Neural cell (in vitro differentiated cells): ENCODE data around the gene GRK3. TPM values are rescaled to one million over a fixed set of nuclear protein-coding genes. Genes with fewer than 3 reads are reported as not detected.

Experiments
- H2AFZ ChIP-seq: fragments of 200-600, 300-800 bp; sonication (generic), shearing (Covaris generic); 2 replicates; pipeline ENCODE4 v1.6.0; 2014; ENCODE audit warnings: low read depth, mild to moderate bottlenecking, antibody characterized with exemption, low read length, moderate library complexity
- H3F3A ChIP-seq: fragments of 200-600 bp; shearing (Covaris generic); 2 replicates; pipeline ENCODE4 v1.6.1; 2016; ENCODE audit warnings: mild to moderate bottlenecking, moderate library complexity, mixed read lengths, antibody characterized with exemption, low read length; ENCODE audit not compliant: insufficient read depth, poor library complexity, severe bottlenecking
- H3K27ac ChIP-seq: fragments of 200-600, 300-800 bp; sonication (generic), shearing (Covaris generic); 2 replicates; pipeline ENCODE4 v1.5.1; 2014; ENCODE audit warnings: mild to moderate bottlenecking, low read length, moderate library complexity
- H3K27me3 ChIP-seq: fragments of 300-800, 200-600 bp; sonication (generic), shearing (Covaris generic); 2 replicates; pipeline ENCODE4 v1.6.0; 2014; ENCODE audit warnings: mild to moderate bottlenecking, low read depth, low read length, moderate library complexity; ENCODE audit not compliant: insufficient read depth
- H3K36me3 ChIP-seq: fragments of 300-800, 200-600 bp; sonication (generic), shearing (Covaris generic); 2 replicates; pipeline ENCODE4 v1.5.1; 2014; ENCODE audit warnings: mild to moderate bottlenecking, antibody characterized with exemption, low read length, moderate library complexity; ENCODE audit not compliant: insufficient read depth
- H3K4me2 ChIP-seq: fragments of 300-800, 200-600 bp; sonication (generic), shearing (Covaris generic); 2 replicates; pipeline ENCODE4 v1.6.0; 2014; ENCODE audit warnings: mild to moderate bottlenecking, low read length
- H3K4me3 ChIP-seq: fragments of 300-800, 200-600 bp; sonication (generic), shearing (Covaris generic); 2 replicates; pipeline ENCODE4 v1.5.1; 2014; ENCODE audit warnings: mild to moderate bottlenecking, low read length, moderate library complexity
- H3K79me2 ChIP-seq: fragments of 200-600 bp; shearing (Covaris generic); replicated peaks from 2 replicates; pipeline ENCODE4 v1.6.0; 2014; ENCODE audit warnings: mild to moderate bottlenecking, low read length, moderate library complexity; ENCODE audit not compliant: insufficient read depth
- H3K9ac ChIP-seq: fragments of 300-800, 200-600 bp; sonication (generic), shearing (Covaris generic); 2 replicates; pipeline ENCODE4 v1.6.1; 2016; ENCODE audit warnings: mild to moderate bottlenecking, low read length, mixed read lengths
- H3K9me2 ChIP-seq: fragments of 200-600 bp; shearing (Covaris generic); 2 replicates; pipeline ENCODE4 v1.6.1; 2016; ENCODE audit warnings: mild to moderate bottlenecking, low read length, mixed read lengths; ENCODE audit not compliant: insufficient read depth
- H3K9me3 ChIP-seq: fragments of 200-600, 300-800 bp; sonication (generic), shearing (Covaris generic); 2 replicates; pipeline ENCODE4 v1.6.1; 2016; ENCODE audit warnings: mild to moderate bottlenecking, mixed run types, low read length, moderate library complexity, mixed read lengths
- H4K20me1 ChIP-seq: fragments of 200-600 bp; shearing (Covaris generic); 2 replicates; pipeline ENCODE4 v1.6.1; 2016; ENCODE audit warnings: mild to moderate bottlenecking, mixed run types; ENCODE audit not compliant: insufficient read depth
- CTCF ChIP-seq: fragments of 450-650 bp; IDR thresholded peaks from 2 replicates; pipeline ENCODE4 v1.5.1; 2014; ENCODE audit warnings: antibody characterized with exemption, mild to moderate bottlenecking, moderate library complexity; ENCODE audit not compliant: poor library complexity, severe bottlenecking
- EP300 ChIP-seq: fragments of 450-650 bp; conservative IDR thresholded peaks from 2 replicates; pipeline ENCODE4 v1.6.1; 2014; ENCODE audit warnings: antibody characterized with exemption, mild to moderate bottlenecking, moderate library complexity; ENCODE audit not compliant: poor library complexity, severe bottlenecking
- EZH2 ChIP-seq: fragments of 200-600, 300-800 bp; shearing (Covaris generic), sonication (generic); IDR thresholded peaks from 2 replicates; pipeline ENCODE4 v1.6.1; 2014; ENCODE audit warnings: antibody characterized with exemption, low read length, borderline replicate concordance, mild to moderate bottlenecking; ENCODE audit not compliant: insufficient read depth, poor library complexity, severe bottlenecking
- MXI1 ChIP-seq: fragments of 450-650 bp; conservative IDR thresholded peaks from 2 replicates; pipeline ENCODE4 v1.6.1; 2014; ENCODE audit warnings: antibody characterized with exemption, mild to moderate bottlenecking; ENCODE audit not compliant: poor library complexity, severe bottlenecking
- POLR2AphosphoS5 ChIP-seq: IDR thresholded peaks from 2 replicates; pipeline ENCODE4 v1.6.1; 2012
- RAD21 ChIP-seq: fragments of 450-650 bp; conservative IDR thresholded peaks from 2 replicates; pipeline ENCODE4 v1.6.1; 2014; ENCODE audit warnings: antibody characterized with exemption, mild to moderate bottlenecking, moderate library complexity
- SMC3 ChIP-seq: fragments of 450-650 bp; conservative IDR thresholded peaks from 2 replicates; pipeline ENCODE4 v1.6.1; 2014; ENCODE audit warnings: antibody characterized with exemption, mild to moderate bottlenecking, moderate library complexity; ENCODE audit not compliant: poor library complexity
- TAF1 ChIP-seq: IDR thresholded peaks from 2 replicates; pipeline ENCODE4 v1.6.1; 2012; ENCODE audit warnings: low read depth
- polyA plus RNA-seq: library from polyadenylated mRNA; depleted of rRNA; stranded (reverse); fragments of >200 nt; gene quantifications from 2 replicates; pipeline ENCODE4 v1.2.3, GENCODE V29; 2014
- TF ChIP-seq, protein P1 (sequence below): IDR thresholded peaks from 2 replicates; pipeline ENCODE4 v1.6.1; 2012; ENCODE audit warnings: borderline replicate concordance

Gene GRK3
- polyA plus RNA-seq, 1 donor from 2014 or later = 9.8 TPM

- Histone ChIP-seq H2AFZ (no peak overlapping the region), H3K9me2 (no peaks in the 10 kb centered on the region), H3K9me3 (no peaks in the 10 kb centered on the region), H3K9ac (no peak overlapping the region), H3K36me3 (no peaks in the 10 kb centered on the region), H3K4me3 (no peak overlapping the region), H3F3A (no peaks in the 10 kb centered on the region), H4K20me1 (no peaks in the 10 kb centered on the region), H3K27me3 (no peaks in the 10 kb centered on the region), H3K4me2 (no peak overlapping the region), H3K79me2 (no peaks in the 10 kb centered on the region), H3K27ac (no peak overlapping the region)
- no peak for TF ChIP-seq MXI1
- TF ChIP-seq EP300 = no peak
Measured at GRCh38 chr22:25645266-25645665, 80.8 kb downstream of the GRK3 start.

GRCh38 chr22:25645964-25646363, 81.5 kb downstream of the GRK3 start:
- no peak overlapping the region for H3K9ac ChIP-seq
- no peak overlapping the region for H2AFZ ChIP-seq
- no peaks in the 10 kb centered on the region for H3K27me3 ChIP-seq
- H3K4me2 ChIP-seq = no peak overlapping the region
- H3K9me3 ChIP-seq = no peaks in the 10 kb centered on the region
- H3K36me3 ChIP-seq = no peaks in the 10 kb centered on the region
- no peak overlapping the region for H3K4me3 ChIP-seq
- no peak overlapping the region for H3K27ac ChIP-seq
- TF ChIP-seq TAF1 (no peak), EP300 (no peak), POLR2AphosphoS5 (no peak), EZH2 (no peak), SMC3 (no peak), CTCF (no peak), MXI1 (no peak), RAD21 (no peak)
- TF ChIP-seq, protein P1, sequence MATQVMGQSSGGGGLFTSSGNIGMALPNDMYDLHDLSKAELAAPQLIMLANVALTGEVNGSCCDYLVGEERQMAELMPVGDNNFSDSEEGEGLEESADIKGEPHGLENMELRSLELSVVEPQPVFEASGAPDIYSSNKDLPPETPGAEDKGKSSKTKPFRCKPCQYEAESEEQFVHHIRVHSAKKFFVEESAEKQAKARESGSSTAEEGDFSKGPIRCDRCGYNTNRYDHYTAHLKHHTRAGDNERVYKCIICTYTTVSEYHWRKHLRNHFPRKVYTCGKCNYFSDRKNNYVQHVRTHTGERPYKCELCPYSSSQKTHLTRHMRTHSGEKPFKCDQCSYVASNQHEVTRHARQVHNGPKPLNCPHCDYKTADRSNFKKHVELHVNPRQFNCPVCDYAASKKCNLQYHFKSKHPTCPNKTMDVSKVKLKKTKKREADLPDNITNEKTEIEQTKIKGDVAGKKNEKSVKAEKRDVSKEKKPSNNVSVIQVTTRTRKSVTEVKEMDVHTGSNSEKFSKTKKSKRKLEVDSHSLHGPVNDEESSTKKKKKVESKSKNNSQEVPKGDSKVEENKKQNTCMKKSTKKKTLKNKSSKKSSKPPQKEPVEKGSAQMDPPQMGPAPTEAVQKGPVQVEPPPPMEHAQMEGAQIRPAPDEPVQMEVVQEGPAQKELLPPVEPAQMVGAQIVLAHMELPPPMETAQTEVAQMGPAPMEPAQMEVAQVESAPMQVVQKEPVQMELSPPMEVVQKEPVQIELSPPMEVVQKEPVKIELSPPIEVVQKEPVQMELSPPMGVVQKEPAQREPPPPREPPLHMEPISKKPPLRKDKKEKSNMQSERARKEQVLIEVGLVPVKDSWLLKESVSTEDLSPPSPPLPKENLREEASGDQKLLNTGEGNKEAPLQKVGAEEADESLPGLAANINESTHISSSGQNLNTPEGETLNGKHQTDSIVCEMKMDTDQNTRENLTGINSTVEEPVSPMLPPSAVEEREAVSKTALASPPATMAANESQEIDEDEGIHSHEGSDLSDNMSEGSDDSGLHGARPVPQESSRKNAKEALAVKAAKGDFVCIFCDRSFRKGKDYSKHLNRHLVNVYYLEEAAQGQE = no peak
- no peaks in the 10 kb centered on the region for H4K20me1 ChIP-seq
- no peaks in the 10 kb centered on the region for H3K79me2 ChIP-seq
- no peaks in the 10 kb centered on the region for H3K9me2 ChIP-seq
- no peaks in the 10 kb centered on the region for H3F3A ChIP-seq

GRCh38 chr22:25650833-25651232, 86.4 kb downstream of the GRK3 start:
- Histone ChIP-seq H3K36me3 (no peaks in the 10 kb centered on the region), H2AFZ (no peak overlapping the region), H3F3A (no peaks in the 10 kb centered on the region), H3K27me3 (no peaks in the 10 kb centered on the region), H3K9ac (no peak overlapping the region), H3K4me2 (no peak overlapping the region), H4K20me1 (no peaks in the 10 kb centered on the region), H3K4me3 (no peak overlapping the region), H3K9me2 (no peaks in the 10 kb centered on the region), H3K27ac (no peak overlapping the region), H3K79me2 (no peaks in the 10 kb centered on the region), H3K9me3 (no peaks in the 10 kb centered on the region)
- no peak for TF ChIP-seq EP300
- no peak for TF ChIP-seq EZH2
- TF ChIP-seq SMC3 = no peak
- no peak for TF ChIP-seq MXI1
- TF ChIP-seq, protein P1 = no peak
- TF ChIP-seq POLR2AphosphoS5 = no peak
- no peak for TF ChIP-seq RAD21
- no peak for TF ChIP-seq CTCF
- no peak for TF ChIP-seq TAF1
